HG02678 (cell line): ENCODE measurements around the gene NUFIP1.
"Not testable (repeated sequence)": the region's sequence is repeated elsewhere in the genome, so short reads cannot be mapped to it uniquely, and the experiment has no call there.

Source experiments
- ATAC-seq: cut with Tn5 transposase; IDR thresholded peaks from one replicate; pipeline ENCODE4 v1.9.1; 2021; ENCODE audit warnings: mild to moderate bottlenecking, moderate library complexity; ENCODE audit not compliant: unreplicated experiment

Gene NUFIP1

GRCh38 chr13:44920013-44920412, 69.3 kb downstream of the NUFIP1 start:
- no peak for ATAC-seq

- no peak for ATAC-seq
Observed at GRCh38 chr13:44919104-44919804, 70.0 kb downstream of the NUFIP1 start.

GRCh38 chr13:44918326-44919103, 70.8 kb downstream of the NUFIP1 start:
- peak; percentile 82 for ATAC-seq

- ATAC-seq: peak; percentile 79
Observed at GRCh38 chr13:44917589-44918325, 71.5 kb downstream of the NUFIP1 start.

- no peak for ATAC-seq
Observed at GRCh38 chr13:44912278-44913016, 76.8 kb downstream of the NUFIP1 start.

GRCh38 chr13:44908712-44909111, 80.6 kb downstream of the NUFIP1 start:
- ATAC-seq: no peak

- no peak for ATAC-seq
Observed at GRCh38 chr13:44908266-44908665, 81.0 kb downstream of the NUFIP1 start.

GRCh38 chr13:44906713-44907112, 82.6 kb downstream of the NUFIP1 start:
- no peak for ATAC-seq

GRCh38 chr13:44906230-44906629, 83.0 kb downstream of the NUFIP1 start:
- no peak for ATAC-seq

- no peak for ATAC-seq
Observed at GRCh38 chr13:44905556-44905955, 83.7 kb downstream of the NUFIP1 start.

GRCh38 chr13:44904967-44905366, 84.3 kb downstream of the NUFIP1 start:
- ATAC-seq: no peak

GRCh38 chr13:44903574-44903985, 85.7 kb downstream of the NUFIP1 start:
- ATAC-seq: no peak

GRCh38 chr13:44902738-44903137, 86.5 kb downstream of the NUFIP1 start:
- no peak for ATAC-seq

GRCh38 chr13:44899967-44900366, 89.3 kb downstream of the NUFIP1 start:
- no peak for ATAC-seq

GRCh38 chr13:44898308-44898707, 91.0 kb downstream of the NUFIP1 start:
- not testable (repeated sequence) for ATAC-seq

- no peak for ATAC-seq
Observed at GRCh38 chr13:44895953-44896335, 93.3 kb downstream of the NUFIP1 start.

- no peak for ATAC-seq
Observed at GRCh38 chr13:44895264-44895952, 93.9 kb downstream of the NUFIP1 start.

GRCh38 chr13:44894001-44894770, 95.1 kb downstream of the NUFIP1 start:
- no peak for ATAC-seq
